Tongue (tissue), 2 donors: ENCODE results near the gene HOXB3. TPM values are rescaled to one million over a fixed set of nuclear protein-coding genes. Genes with fewer than 3 reads are reported as not detected.
A peak's percentile ranks its signal among the peaks of the same experiment; 100 is the strongest.

Experiments used
- DNase-seq: peaks from one replicate; pipeline ENCODE4 v3.0.0-alpha.2; 2015
- total RNA-seq: library from RNA; depleted of rRNA; stranded (reverse); fragments of >200 nt; gene quantifications from one replicate; pipeline ENCODE4 v1.2.3, GENCODE V29; 2014

HOXB3 gene
- total RNA-seq, 1 donor from 2014 or later: 3.4 TPM

GRCh38 chr17:48556576-48557401 is 33.3 kb downstream of the HOXB3 start:
- peak; percentile 0 for DNase-seq

GRCh38 chr17:48556229-48556575 is 33.8 kb downstream of the HOXB3 start:
- peak; percentile 3 for DNase-seq

GRCh38 chr17:48555258-48556228 is 34.5 kb downstream of the HOXB3 start:
- DNase-seq: peak; percentile 72

GRCh38 chr17:48554412-48555257 is 35.4 kb downstream of the HOXB3 start:
- DNase-seq: peak; percentile 36

GRCh38 chr17:48553826-48554225 is 36.2 kb downstream of the HOXB3 start:
- peak; percentile 3 for DNase-seq

- DNase-seq: peak; percentile 5
Observed at GRCh38 chr17:48553190-48553547, 36.9 kb downstream of the HOXB3 start.

- DNase-seq: peak; percentile 28
Observed at GRCh38 chr17:48552466-48553189, 37.4 kb downstream of the HOXB3 start.

GRCh38 chr17:48551596-48552465 is 38.2 kb downstream of the HOXB3 start:
- DNase-seq: peak; percentile 42

- DNase-seq: peak; percentile 9
Observed at GRCh38 chr17:48551214-48551555, 38.9 kb downstream of the HOXB3 start.

- DNase-seq: no peak
Observed at GRCh38 chr17:48550502-48551213, 39.4 kb downstream of the HOXB3 start.

- no peak for DNase-seq
Observed at GRCh38 chr17:48549914-48550501, 40.0 kb downstream of the HOXB3 start.

- no peak for DNase-seq
Observed at GRCh38 chr17:48549281-48549630, 40.8 kb downstream of the HOXB3 start.

GRCh38 chr17:48548523-48549280 is 41.3 kb downstream of the HOXB3 start:
- DNase-seq: no peak

- DNase-seq: peak; percentile 68
Observed at GRCh38 chr17:48547808-48548522, 42.1 kb downstream of the HOXB3 start.

GRCh38 chr17:48546924-48547807 is 42.9 kb downstream of the HOXB3 start:
- peak; percentile 71 for DNase-seq

- peak; percentile 66 for DNase-seq
Observed at GRCh38 chr17:48546137-48546923, 43.7 kb downstream of the HOXB3 start.
